ENCODE results near the gene HPS3. TPM values are rescaled to one million over a fixed set of nuclear protein-coding genes. Genes with fewer than 3 reads are reported as not detected.

HPS3 gene
- total RNA-seq, 1 experiment from 2014 or later, result 11.3 TPM

GRCh38 chr3:149162007-149162406, 32.6 kb downstream of the HPS3 start:
- POLR2A ChIA-PET (ENCODE audit: unreplicated experiment), result no interaction called here
- no TSS peak for BruUV-seq (replicated peaks)

GRCh38 chr3:149163066-149163465, 33.6 kb downstream of the HPS3 start:
- Histone ChIP-seq H3K9me2 (replicated peaks; ENCODE audit: low read length) (no peaks in the 10 kb centered on the region), H3K27ac (ENCODE audit: low read length) (no peak overlapping the region), H3K27me3 (ENCODE audit: low read length) (no peaks in the 10 kb centered on the region), H3K9ac (ENCODE audit: low read length) (no peak overlapping the region), H3K9me3 (ENCODE audit: low read length) (no peaks in the 10 kb centered on the region), H3K4me3 (ENCODE audit: low read length) (no peak overlapping the region), H3K36me3 (ENCODE audit: low read depth, low read length) (peaks cover 20% of the 10 kb centered on the region), H3F3A (ENCODE audit: low read length, unreplicated experiment) (no peaks in the 10 kb centered on the region), H3K79me2 (ENCODE audit: low read length) (no peaks in the 10 kb centered on the region), H3K4me2 (ENCODE audit: low read length) (no peak overlapping the region), H3K4me1 (ENCODE audit: insufficient read depth, low read length) (peaks cover 11% of the 10 kb centered on the region; the same call in 1 of the 2 replicates), H2AFZ (ENCODE audit: low read length) (no peak overlapping the region), H4K20me1 (ENCODE audit: low read length) (no peaks in the 10 kb centered on the region)
- no peak for DNase-seq
- TF ChIP-seq EZH2phosphoT487 (IDR thresholded peaks at IDR 0.05; ENCODE audit: borderline replicate concordance, low read length), result no peak
- ChIA-PET POLR2A (ENCODE audit: unreplicated experiment) (no interaction called here), CTCF (no interaction called here)
- intact Hi-C loops (cut with micrococcal nuclease), result no loop called here
- BruUV-seq (replicated peaks), result no TSS peak
- ATAC-seq, result no peak

More at GRCh38 chr3:149162007-149162406, 32.6 kb downstream of the HPS3 start:
- Histone ChIP-seq H4K20me1 (ENCODE audit: low read length) (no peaks in the 10 kb centered on the region), H3K27me3 (ENCODE audit: low read length) (no peaks in the 10 kb centered on the region), H3K4me1 (ENCODE audit: insufficient read depth, low read length) (peaks cover 11% of the 10 kb centered on the region; the same call in 1 of the 2 replicates), H3K79me2 (ENCODE audit: low read length) (no peaks in the 10 kb centered on the region), H3F3A (ENCODE audit: low read length, unreplicated experiment) (no peaks in the 10 kb centered on the region), H3K36me3 (ENCODE audit: low read depth, low read length) (peaks cover 20% of the 10 kb centered on the region), H2AFZ (ENCODE audit: low read length) (no peak overlapping the region), H3K4me2 (ENCODE audit: low read length) (no peak overlapping the region), H3K9ac (ENCODE audit: low read length) (no peak overlapping the region), H3K4me3 (ENCODE audit: low read length) (no peak overlapping the region), H3K9me3 (ENCODE audit: low read length) (no peaks in the 10 kb centered on the region), H3K27ac (ENCODE audit: low read length) (no peak overlapping the region), H3K9me2 (replicated peaks; ENCODE audit: low read length) (no peaks in the 10 kb centered on the region)
- CTCF ChIA-PET, result interaction anchor here (0.6 kb wide), 1 partner anchor 110 kb away, joined by 3 read pairs; no protein-coding TSS in a partner anchor
- intact Hi-C loops (cut with micrococcal nuclease), result no loop called here
- DNase-seq (no peak), ATAC-seq (no peak)
- TF ChIP-seq EZH2 (IDR thresholded peaks at IDR 0.05; ENCODE audit: low read length, unreplicated experiment), result no peak
- no peak for TF ChIP-seq CTCF (conservative IDR thresholded peaks at IDR 0.05; ENCODE audit: low read depth, low read length)
- TF ChIP-seq EZH2phosphoT487 (IDR thresholded peaks at IDR 0.05; ENCODE audit: borderline replicate concordance, low read length), result no peak

- no TSS peak for BruUV-seq (replicated peaks)
- TF ChIP-seq CTCF (conservative IDR thresholded peaks at IDR 0.05; ENCODE audit: low read depth, low read length) (no peak), EZH2 (IDR thresholded peaks at IDR 0.05; ENCODE audit: low read length, unreplicated experiment) (no peak), EZH2phosphoT487 (IDR thresholded peaks at IDR 0.05; ENCODE audit: borderline replicate concordance, low read length) (no peak)
- H3K27me3 ChIP-seq (ENCODE audit: low read length), result no peaks in the 10 kb centered on the region
- H3K9me2 ChIP-seq (replicated peaks; ENCODE audit: low read length), result no peaks in the 10 kb centered on the region
- no peaks in the 10 kb centered on the region for H3F3A ChIP-seq (ENCODE audit: low read length, unreplicated experiment)
- no peak overlapping the region for H2AFZ ChIP-seq (ENCODE audit: low read length)
- peaks cover 11% of the 10 kb centered on the region; the same call in 1 of the 2 replicates for H3K4me1 ChIP-seq (ENCODE audit: insufficient read depth, low read length)
- no peak overlapping the region for H3K9ac ChIP-seq (ENCODE audit: low read length)
- H3K4me2 ChIP-seq (ENCODE audit: low read length), result no peak overlapping the region
- no peak overlapping the region for H3K27ac ChIP-seq (ENCODE audit: low read length)
- ChIA-PET POLR2A (ENCODE audit: unreplicated experiment) (no interaction called here), CTCF (no interaction called here)
- intact Hi-C loops (cut with micrococcal nuclease), result no loop called here
- no peaks in the 10 kb centered on the region for H3K9me3 ChIP-seq (ENCODE audit: low read length)
- ATAC-seq, result no peak
- H3K4me3 ChIP-seq (ENCODE audit: low read length), result no peak overlapping the region
- peaks cover 30% of the 10 kb centered on the region for H3K36me3 ChIP-seq (ENCODE audit: low read depth, low read length)
- DNase-seq, result no peak
- no peaks in the 10 kb centered on the region for H4K20me1 ChIP-seq (ENCODE audit: low read length)
- no peaks in the 10 kb centered on the region for H3K79me2 ChIP-seq (ENCODE audit: low read length)
Observed at GRCh38 chr3:149167898-149168297, 38.5 kb downstream of the HPS3 start.

Data from PC-3 (cell line).